ENCODE results near the gene IRF1.

Gene IRF1

DNA sequence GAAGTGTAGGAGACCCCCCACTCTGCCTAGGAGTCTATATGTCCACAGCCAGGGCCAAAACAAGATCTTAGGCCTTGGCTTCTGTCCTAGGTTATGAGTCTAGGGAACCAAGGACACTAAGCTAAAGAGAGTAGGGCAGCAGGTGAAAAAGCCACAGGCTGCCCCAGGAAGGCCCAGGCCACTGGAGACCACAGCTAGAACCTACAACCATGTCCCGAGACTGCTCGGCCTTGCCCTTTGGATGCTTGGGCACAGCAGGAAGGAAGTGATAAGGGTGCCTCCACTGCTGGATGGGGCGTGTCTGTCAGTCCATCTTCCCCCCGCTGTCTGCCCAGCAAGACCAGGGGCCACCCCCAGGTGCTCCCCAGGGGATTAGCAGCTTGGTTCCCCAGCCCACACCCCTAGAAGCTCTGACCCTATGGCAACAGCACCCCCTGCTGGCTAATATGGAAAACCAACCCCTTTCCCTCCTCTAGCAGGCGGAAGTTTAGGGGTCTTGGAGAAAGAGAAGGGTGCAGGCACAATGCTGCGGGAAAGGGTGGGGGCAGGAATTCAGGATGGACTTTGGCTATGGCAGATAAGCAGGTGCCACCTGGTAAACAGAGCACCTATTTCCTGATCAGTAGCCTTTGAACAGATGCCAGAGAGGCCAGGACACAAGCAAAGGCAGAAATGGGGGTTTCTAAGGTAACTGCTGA lies 10.5 kb upstream of the IRF1 start:
- peak; percentile 57 for DNase-seq

- DNase-seq, result no peak
Measured at GRCh38 chr5:132500244-132500930, 9.8 kb upstream of the IRF1 start.

DNA sequence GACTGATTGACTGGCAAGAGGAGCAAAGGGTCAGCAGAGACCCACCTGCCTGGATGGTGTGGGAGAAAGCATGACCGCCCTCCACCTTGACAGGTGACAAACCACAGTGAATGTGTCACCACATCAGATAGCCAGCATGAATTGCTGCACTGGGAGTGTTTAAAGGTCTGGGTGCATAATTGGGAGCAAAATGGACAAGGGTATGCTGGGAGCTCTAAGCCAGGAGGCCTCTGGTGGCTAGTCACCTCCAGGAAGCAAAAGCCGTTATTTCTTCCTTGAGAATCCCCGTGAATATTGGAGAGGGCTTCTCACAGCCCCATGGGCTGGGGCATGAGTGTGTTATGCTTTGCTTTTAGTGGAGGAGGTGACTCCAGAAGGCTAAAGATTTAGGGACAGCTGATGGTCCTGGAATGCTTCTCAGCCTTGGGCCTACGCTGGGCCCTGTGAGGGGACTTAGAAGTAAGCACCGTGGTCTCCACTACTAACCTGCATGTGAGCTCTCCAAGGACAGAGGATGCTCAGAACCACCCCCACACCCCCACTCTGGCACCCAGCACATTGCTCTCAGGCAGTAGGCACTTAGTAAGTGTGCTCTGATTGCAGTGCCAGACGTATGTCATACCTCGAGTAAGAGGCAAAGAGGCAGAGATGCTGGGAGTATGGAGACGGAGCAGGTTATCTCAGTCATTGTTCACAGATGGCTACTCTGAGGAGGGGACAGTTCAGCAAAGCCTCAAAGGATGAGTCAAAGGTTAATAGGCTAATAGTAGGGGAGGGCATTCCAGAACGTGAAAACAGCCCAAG lies 9.1 kb upstream of the IRF1 start:
- no peak for DNase-seq

- no peak for DNase-seq
Measured at GRCh38 chr5:132498686-132499271, 8.2 kb upstream of the IRF1 start.

GRCh38 chr5:132498152-132498551 lies 7.6 kb upstream of the IRF1 start:
- no peak for DNase-seq

- DNase-seq, result no peak
Measured at GRCh38 chr5:132497488-132497997, 7.0 kb upstream of the IRF1 start.

- DNase-seq, result peak; percentile 73
Measured at GRCh38 chr5:132496631-132497487, 6.3 kb upstream of the IRF1 start.

DNA sequence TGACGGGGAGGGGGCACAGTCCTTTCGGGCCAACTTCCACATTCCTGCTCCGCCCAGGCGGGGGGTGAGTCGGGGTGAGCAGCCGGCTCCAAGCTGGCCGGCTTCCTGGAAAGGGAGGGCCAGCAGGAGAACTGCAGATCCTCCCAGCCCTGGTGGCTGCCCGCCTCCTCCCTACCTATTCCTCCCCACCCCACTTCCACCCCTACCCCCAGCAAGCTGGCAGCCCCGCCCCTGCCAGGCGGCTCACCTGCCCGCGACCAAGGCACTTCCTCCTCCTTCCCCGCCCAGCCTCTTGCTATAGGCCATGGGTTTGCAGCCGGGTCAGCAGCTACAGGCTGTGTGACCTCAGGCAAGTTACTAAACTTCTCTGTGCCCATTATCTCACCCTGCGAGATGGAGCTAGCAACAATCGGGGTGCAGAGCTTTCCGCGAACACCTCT lies 5.6 kb upstream of the IRF1 start:
- peak; percentile 82 for DNase-seq

DNA sequence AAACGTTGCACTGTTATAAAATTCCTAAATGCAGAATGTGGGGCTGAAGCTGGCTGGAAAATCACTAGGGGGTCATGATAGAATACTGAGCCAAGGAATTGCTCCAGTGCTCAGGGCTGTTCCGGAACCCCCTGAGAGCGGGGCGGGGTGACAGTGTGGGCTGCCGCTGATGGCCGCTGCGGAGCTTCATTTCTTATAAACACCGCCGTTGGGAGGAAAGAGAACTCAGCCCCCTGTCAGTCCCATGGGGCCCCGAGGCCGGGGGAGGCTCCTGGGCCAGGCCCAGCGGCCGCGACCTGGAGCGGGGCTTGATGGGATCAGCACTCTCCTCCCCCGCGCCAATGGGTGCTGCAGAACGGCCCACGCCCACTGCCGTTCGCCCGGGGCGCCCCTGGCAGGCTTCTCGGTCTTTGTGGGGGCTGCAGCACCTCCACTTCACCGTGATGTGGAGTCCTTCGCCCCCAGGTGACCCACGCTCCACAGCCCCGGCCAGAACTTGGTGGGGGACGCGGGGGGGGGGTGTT lies 5.2 kb upstream of the IRF1 start:
- DNase-seq, result peak; percentile 80

DNA sequence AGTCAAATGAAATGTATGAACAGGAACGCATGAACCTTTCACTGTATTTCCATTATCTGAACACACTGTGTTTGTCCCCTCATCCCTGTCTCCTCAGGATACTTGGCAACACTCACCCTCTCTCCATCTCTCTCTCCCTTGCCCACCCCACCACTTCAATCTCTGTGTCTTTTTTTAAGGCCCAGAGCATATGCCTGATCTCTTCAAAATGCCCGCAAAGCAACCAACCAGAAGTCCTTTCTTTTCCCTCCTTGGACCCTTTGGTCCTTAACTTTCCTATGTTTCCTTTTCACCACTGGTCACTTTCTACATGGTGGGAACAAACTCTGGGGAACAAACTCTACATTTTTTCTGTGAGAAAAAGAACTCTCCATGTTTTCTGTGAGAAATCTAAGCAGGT lies 3.2 kb upstream of the IRF1 start:
- DNase-seq, result no peak

GRCh38 chr5:132493241-132493640 lies 2.7 kb upstream of the IRF1 start:
- no peak for DNase-seq

DNA sequence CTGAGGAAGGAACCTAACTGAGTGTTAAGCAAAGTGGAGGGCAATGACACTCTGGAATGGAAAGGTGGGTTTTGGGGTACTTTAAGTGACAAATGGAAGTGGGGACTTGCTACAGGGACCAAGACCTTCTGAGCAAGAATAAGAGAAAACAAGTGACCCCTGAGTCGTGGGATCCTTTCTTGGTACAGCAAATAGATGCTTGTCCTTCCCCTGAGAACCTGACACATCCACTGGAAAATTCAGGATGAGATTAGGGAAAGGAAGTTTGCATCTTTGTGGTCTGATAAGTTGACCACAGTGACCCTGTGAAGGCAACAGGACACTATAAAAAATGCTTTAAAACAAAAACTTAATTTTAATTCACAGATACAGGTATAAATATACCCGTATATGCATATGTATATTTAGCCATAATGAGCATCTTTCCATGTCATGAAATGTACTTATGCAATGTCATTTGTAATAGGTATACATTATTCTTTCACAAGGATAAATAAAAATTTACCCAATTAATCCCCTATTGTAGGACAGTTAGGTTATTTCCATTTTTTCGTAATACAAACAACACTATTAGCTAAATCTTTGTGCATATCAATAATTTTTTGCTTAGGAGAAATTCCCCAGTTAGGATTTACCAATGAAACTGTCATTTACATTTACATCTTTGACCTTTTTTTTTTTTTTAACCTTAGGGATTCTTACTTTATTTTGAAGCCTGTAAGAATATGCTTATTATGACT lies 2.0 kb upstream of the IRF1 start:
- DNase-seq, result no peak

GRCh38 chr5:132491368-132492364 lies 1.1 kb upstream of the IRF1 start:
- no peak for DNase-seq

GRCh38 chr5:132489871-132490483 lies 596 bp downstream of the IRF1 start:
- DNase-seq, result no peak

DNA sequence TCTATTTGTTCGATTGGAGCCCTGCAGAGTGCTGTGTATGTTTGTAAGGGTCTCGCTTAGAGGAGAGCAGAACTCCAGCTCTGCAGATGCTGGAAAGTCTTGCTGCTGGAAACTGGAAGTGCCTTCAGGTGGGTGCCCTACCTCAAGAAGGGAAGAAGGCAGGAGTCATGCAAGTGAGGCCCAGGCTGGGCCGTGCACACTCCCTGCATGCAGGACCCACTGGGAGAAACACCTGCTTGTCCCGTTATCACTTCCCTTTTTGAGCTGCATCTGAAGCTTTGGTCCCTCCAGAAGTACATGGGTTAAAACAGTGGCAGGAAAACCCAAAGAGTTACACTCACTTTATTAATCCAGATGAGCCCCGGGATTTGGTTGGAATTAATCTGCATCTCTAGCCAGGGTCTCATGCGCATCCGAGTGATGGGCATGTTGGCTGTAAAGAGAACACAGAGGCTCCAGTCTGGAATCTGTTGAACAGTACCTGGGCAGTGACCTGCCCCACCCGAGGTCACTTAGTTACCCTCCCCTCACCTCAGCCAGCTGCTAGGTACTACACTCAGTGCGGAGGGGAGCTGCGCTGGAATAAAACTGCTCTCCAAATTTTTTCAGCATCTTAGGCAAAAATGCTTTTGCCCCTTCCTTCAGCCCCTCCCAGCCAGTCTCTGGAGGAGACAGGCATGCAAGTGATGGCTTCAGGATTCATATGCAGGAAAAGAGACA lies 1.4 kb downstream of the IRF1 start:
- DNase-seq, result peak; percentile 43

DNA sequence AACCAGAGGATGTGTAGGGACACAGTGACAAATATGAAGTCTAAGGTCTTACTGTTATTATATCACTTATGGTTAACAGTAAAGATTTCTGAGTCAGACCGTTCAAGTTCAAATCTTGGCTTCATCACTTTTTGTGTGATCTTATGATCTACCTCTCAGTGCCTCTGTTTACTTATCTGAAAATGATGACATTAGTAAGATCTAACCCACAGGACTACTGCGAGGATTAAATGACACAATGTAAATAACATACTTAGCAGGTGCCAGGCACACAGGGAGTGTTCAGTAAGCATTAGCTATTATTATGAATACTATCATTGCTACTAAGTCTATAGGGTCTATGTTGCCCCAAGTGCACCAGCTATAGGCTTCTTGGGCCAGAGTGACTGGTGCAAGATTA lies 2.0 kb downstream of the IRF1 start:
- no peak for DNase-seq

DNA sequence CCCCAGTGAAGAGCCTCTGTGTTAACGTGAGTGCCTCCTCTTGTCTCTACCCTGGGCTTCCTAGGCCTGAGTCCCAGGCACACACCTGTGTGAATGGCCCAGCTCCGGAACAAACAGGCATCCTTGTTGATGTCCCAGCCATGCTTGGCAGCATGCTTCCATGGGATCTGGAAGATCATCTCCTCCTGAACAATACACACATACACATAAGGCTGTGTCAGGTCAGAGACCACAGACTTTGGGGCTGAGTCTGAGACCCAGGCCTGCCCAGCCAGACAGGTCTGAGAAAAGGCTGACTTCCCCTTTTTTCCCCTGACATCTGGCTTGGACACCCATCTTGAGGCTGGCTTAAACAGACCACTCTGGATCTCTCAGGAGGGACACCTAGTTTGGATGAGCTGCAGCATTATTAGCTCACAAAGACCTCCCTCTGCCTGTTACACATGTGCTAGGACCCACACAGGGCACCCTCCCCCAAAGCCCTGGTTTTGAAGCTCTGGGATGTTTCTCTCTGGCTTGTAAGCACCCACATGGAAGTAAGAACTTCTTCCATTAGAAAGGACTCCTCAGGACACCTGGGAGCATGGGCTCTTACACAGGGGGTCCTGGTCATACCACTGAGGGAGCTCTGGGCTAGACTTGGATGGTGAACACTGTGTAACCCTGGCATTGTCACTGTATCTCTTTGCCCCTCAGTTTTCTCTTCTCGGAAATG lies 2.6 kb downstream of the IRF1 start:
- peak; percentile 71 for DNase-seq

GRCh38 chr5:132487095-132487428 lies 3.5 kb downstream of the IRF1 start:
- DNase-seq, result no peak

Measured in MV-4-11 (cell line).